ENCODE results near the gene TRIM15. TPM values are rescaled to one million over a fixed set of nuclear protein-coding genes. Genes with fewer than 3 reads are reported as not detected.
"Not testable (repeated sequence)": the region's sequence is repeated elsewhere in the genome, so short reads cannot be mapped to it uniquely, and the experiment has no call there.

Gene TRIM15
- total and polyA plus RNA-seq, 2 of the 4 experiments (the other 2 are of a cell fraction): not detected

DNA sequence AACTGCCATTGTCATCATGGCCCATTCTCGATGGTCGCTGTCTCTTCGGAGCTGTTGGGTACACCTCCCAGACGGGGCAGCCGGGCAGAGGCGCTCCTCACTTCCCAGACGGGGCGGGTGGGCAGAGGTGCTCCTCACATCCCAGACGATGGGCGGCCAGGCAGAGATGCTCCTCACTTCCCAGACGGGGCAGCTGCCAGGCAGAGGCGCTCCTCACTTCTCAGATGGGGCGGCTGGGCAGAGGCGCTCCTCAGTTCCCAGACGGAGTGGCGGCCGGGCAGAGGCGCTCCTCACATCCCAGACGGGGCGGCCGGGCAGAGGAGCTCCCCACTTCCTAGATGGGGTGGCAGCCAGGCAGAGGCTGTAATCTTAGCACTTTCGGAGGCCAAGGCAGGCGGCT is 58.6 kb downstream of the TRIM15 start:
- WGBS, 2 experiments (ENCODE audit: extremely low coverage in 2 of 2, insufficient read length in 1 of 2): 87% methylated on average over 13 of the region's 23 CpGs; no CpG with 5 or more reads in 1 of the 2 experiments
- H3K4me3 ChIP-seq (ENCODE audit: insufficient read depth, low read depth, low read length); H2AK5ac ChIP-seq (ENCODE audit: low read depth, low read length); BruUV-seq (replicated peaks); H2AFZ ChIP-seq (replicated peaks; ENCODE audit: low read length, poor library complexity); H2BK20ac ChIP-seq (ENCODE audit: low read depth, low read length); CTCF ChIA-PET; H4K91ac ChIP-seq (ENCODE audit: insufficient read depth, low read depth, low read length); H3K23ac ChIP-seq (ENCODE audit: low read depth, low read length); intact Hi-C loops (cut with micrococcal nuclease); H3K9ac ChIP-seq (ENCODE audit: low read depth, low read length); H2BK5ac ChIP-seq (ENCODE audit: low read depth, low read length, poor library complexity, severe bottlenecking); H3K4ac ChIP-seq (ENCODE audit: low read depth, low read length); H3K4me1 ChIP-seq (ENCODE audit: control insufficient read depth, insufficient read depth, low read length); H3K27ac ChIP-seq (ENCODE audit: insufficient read depth, low read length); H3K14ac ChIP-seq (replicated peaks; ENCODE audit: low read depth, low read length); H4K8ac ChIP-seq (ENCODE audit: low read depth in 2 of 2, low read length in 2 of 2); H3K18ac ChIP-seq (ENCODE audit: low read depth, low read length); H3K9me1 ChIP-seq (ENCODE audit: insufficient read depth, low read length); ATAC-seq (ENCODE audit: low read depth); POLR2A ChIA-PET (ENCODE audit: unreplicated experiment); H2BK15ac ChIP-seq (ENCODE audit: low read depth, low read length); H3K56ac ChIP-seq (ENCODE audit: extremely low read depth, insufficient read depth, low read length); dilution Hi-C loops (cut with HindIII; ENCODE audit: low sequenced_read_pairs, unreplicated experiment); DNase-seq; H3K27me3 ChIP-seq (ENCODE audit: control insufficient read depth, insufficient read depth, low read length); H3K4me2 ChIP-seq (ENCODE audit: low read depth, low read length); H4K5ac ChIP-seq (ENCODE audit: low read depth, low read length); H2AK9ac ChIP-seq (replicated peaks; ENCODE audit: low read depth, low read length, poor library complexity); H3K9me3 ChIP-seq (ENCODE audit: control insufficient read depth, insufficient read depth, low read length); H3K79me1 ChIP-seq (ENCODE audit: low read depth in 1 of 2, low read length in 2 of 2); H3K36me3 ChIP-seq (ENCODE audit: control insufficient read depth, insufficient read depth, low read length); H4K20me1 ChIP-seq (ENCODE audit: insufficient read depth, low read length); H2BK120ac ChIP-seq (ENCODE audit: low read depth, low read length): not testable (repeated sequence)
- in situ Hi-C loops (cut with MboI; ENCODE audit: low sequenced_read_pairs): loop anchor here (10.0 kb wide), 1 partner anchor 173 kb away; no protein-coding TSS in a partner anchor

Small RNA genes within 50 kb of the gene (microRNA-seq; reads per million reads assigned to microRNA genes)
- not detected for gene RF00554 (ENCODE audit: insufficient read depth, insufficient read length)

Small RNA genes within 50 kb of the gene (small RNA-seq; reads per million reads assigned to genes)
- 0 reads per million in 5 experiments for gene RF00554

Other genes with a start within 250 kb of the TRIM15 start
- 76.4 and 94.5 TPM in 2 replicates for gene HLA-A, start 221.0 kb upstream of the TRIM15 start, total RNA-seq (2012; rRNA removed)
- 218 and 239 TPM in 2 replicates for gene HLA-A, start 221.0 kb upstream of the TRIM15 start, polyA plus RNA-seq (2012; rRNA removed)
- 34.6 and 35.0 TPM in 2 replicates for gene POLR1H, start 102.3 kb upstream of the TRIM15 start, total RNA-seq (2012; rRNA removed)
- 24.6 and 25.5 TPM in 2 replicates for gene POLR1H, start 102.3 kb upstream of the TRIM15 start, polyA plus RNA-seq (2012; rRNA removed)
- 15.6 and 16.7 TPM in 2 replicates for gene PPP1R11, start 96.3 kb upstream of the TRIM15 start, total RNA-seq (2012; rRNA removed)
- 44.6 and 46.0 TPM in 2 replicates for gene PPP1R11, start 96.3 kb upstream of the TRIM15 start, polyA plus RNA-seq (2012; rRNA removed)
- not detected in 2 replicates for gene RNF39, start 87.8 kb upstream of the TRIM15 start, total RNA-seq (2012; rRNA removed)
- not detected in 2 replicates for gene RNF39, start 87.8 kb upstream of the TRIM15 start, polyA plus RNA-seq (2012; rRNA removed)
- not detected in 2 replicates for gene TRIM31, start 50.5 kb upstream of the TRIM15 start, total RNA-seq (2012; rRNA removed)
- gene TRIM31, start 50.5 kb upstream of the TRIM15 start, polyA plus RNA-seq (2012; rRNA removed): not detected in 2 replicates
- gene TRIM40, start 27.4 kb upstream of the TRIM15 start, total RNA-seq (2012; rRNA removed): not detected in 2 replicates
- not detected in 2 replicates for gene TRIM40, start 27.4 kb upstream of the TRIM15 start, polyA plus RNA-seq (2012; rRNA removed)
- gene TRIM10, start 2.3 kb upstream of the TRIM15 start, total RNA-seq (2012; rRNA removed): not detected in 2 replicates
- gene TRIM10, start 2.3 kb upstream of the TRIM15 start, polyA plus RNA-seq (2012; rRNA removed): not detected in 2 replicates
- 22.6 and 23.3 TPM in 2 replicates for gene TRIM26, start 49.9 kb downstream of the TRIM15 start, total RNA-seq (2012; rRNA removed)
- 23.8 and 24.6 TPM in 2 replicates for gene TRIM26, start 49.9 kb downstream of the TRIM15 start, polyA plus RNA-seq (2012; rRNA removed)
- 9.4 and 10.0 TPM in 2 replicates for gene TRIM39, start 163.4 kb downstream of the TRIM15 start, total RNA-seq (2012; rRNA removed)
- 6.7 and 7.5 TPM in 2 replicates for gene TRIM39, start 163.4 kb downstream of the TRIM15 start, polyA plus RNA-seq (2012; rRNA removed)
- 20.6 and 28.9 TPM in 2 replicates for gene RPP21, start 181.6 kb downstream of the TRIM15 start, total RNA-seq (2012; rRNA removed)
- 79.1 and 96.7 TPM in 2 replicates for gene RPP21, start 181.6 kb downstream of the TRIM15 start, polyA plus RNA-seq (2012; rRNA removed)